OCI-LY3 (cell line): ENCODE results near the gene LMO7.

Source experiments
- H2AFZ ChIP-seq: fragments of 200-600, 300-600 bp; shearing (Covaris generic); 2 replicates; pipeline ENCODE4 v1.6.0; 2014; ENCODE audit warnings: antibody characterized with exemption, low read depth, low read length
- H3K27ac ChIP-seq: fragments of 200-600, 300-600 bp; sonication (generic); 2 replicates; pipeline ENCODE4 v1.5.1; 2014; ENCODE audit warnings: mild to moderate bottlenecking, low read length, moderate library complexity, mixed read lengths
- H3K27me3 ChIP-seq: fragments of 200-600, 300-600 bp; sonication (generic); 2 replicates; pipeline ENCODE4 v1.6.1; 2014; ENCODE audit warnings: low read depth, low read length, mixed read lengths
- H3K36me3 ChIP-seq: fragments of 200-600, 300-600 bp; sonication (generic); replicated peaks from 2 replicates; pipeline ENCODE3; 2014; ENCODE audit warnings: low read depth, low read length, mixed read lengths
- H3K4me1 ChIP-seq: fragments of 300-600, 200-600 bp; sonication (generic); 2 replicates; pipeline ENCODE4 v1.6.1; 2014; ENCODE audit warnings: low read length, mixed read lengths
- H3K4me2 ChIP-seq: fragments of 200-600, 300-600 bp; sonication (generic); 2 replicates; pipeline ENCODE4 v1.6.1; 2014; ENCODE audit warnings: low read length, mixed read lengths
- H3K4me3 ChIP-seq: fragments of 300-600, 200-600 bp; sonication (generic); 2 replicates; pipeline ENCODE4 v1.5.1; 2014; ENCODE audit warnings: antibody characterized with exemption, mild to moderate bottlenecking, low read length, moderate library complexity
- H3K79me2 ChIP-seq: fragments of 300-600, 200-600 bp; shearing (Covaris generic); 2 replicates; pipeline ENCODE4 v1.6.1; 2014; ENCODE audit warnings: mild to moderate bottlenecking, low read length, mixed read lengths
- H3K9ac ChIP-seq: fragments of 300-600, 200-600 bp; shearing (Covaris generic); 2 replicates; pipeline ENCODE4 v1.6.0; 2014; ENCODE audit warnings: mild to moderate bottlenecking, low read length, moderate library complexity
- H3K9me3 ChIP-seq: fragments of 200-600, 300-600 bp; shearing (Covaris generic); 2 replicates; pipeline ENCODE4 v1.6.1; 2014; ENCODE audit warnings: low read length, mixed read lengths; ENCODE audit not compliant: insufficient read depth
- H4K20me1 ChIP-seq: fragments of 200-600, 300-600 bp; sonication (generic); 2 replicates; pipeline ENCODE4 v1.6.1; 2016; ENCODE audit warnings: low read length, mixed read lengths; ENCODE audit not compliant: insufficient read depth
- EZH2phosphoT487 ChIP-seq: fragments of 200-600 bp; shearing (Covaris generic); IDR thresholded peaks from 2 replicates; pipeline ENCODE4 v1.6.1; 2018; ENCODE audit warnings: antibody characterized with exemption, mixed run types, low read depth
- TF ChIP-seq, protein P1 (sequence below): fragments of 200-600, 300-600 bp; sonication (generic); IDR thresholded peaks from 2 replicates; pipeline ENCODE4 v1.5.1; 2014; ENCODE audit warnings: antibody characterized with exemption, low read length, low read depth

LMO7 gene

DNA sequence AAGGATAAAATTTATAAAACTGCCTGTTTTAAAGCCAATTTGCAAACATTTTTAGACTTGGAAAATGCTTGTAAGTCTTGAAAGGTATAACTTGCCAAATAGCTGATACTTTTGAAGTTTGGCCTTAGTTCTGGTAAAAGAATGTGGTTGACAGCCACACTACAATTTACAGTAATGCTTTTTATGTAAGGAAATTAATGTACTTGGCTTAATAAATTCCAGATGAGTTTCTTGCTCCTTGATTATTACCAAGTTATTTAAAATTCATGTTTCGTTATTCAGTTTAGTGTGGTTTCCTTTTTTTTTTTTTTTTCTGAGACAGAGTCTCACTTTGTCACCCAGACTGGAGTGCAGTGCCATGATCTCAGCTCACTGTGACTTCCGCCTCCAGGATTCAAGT is 14.9 kb downstream of the LMO7 start:
- TF ChIP-seq, protein P1, sequence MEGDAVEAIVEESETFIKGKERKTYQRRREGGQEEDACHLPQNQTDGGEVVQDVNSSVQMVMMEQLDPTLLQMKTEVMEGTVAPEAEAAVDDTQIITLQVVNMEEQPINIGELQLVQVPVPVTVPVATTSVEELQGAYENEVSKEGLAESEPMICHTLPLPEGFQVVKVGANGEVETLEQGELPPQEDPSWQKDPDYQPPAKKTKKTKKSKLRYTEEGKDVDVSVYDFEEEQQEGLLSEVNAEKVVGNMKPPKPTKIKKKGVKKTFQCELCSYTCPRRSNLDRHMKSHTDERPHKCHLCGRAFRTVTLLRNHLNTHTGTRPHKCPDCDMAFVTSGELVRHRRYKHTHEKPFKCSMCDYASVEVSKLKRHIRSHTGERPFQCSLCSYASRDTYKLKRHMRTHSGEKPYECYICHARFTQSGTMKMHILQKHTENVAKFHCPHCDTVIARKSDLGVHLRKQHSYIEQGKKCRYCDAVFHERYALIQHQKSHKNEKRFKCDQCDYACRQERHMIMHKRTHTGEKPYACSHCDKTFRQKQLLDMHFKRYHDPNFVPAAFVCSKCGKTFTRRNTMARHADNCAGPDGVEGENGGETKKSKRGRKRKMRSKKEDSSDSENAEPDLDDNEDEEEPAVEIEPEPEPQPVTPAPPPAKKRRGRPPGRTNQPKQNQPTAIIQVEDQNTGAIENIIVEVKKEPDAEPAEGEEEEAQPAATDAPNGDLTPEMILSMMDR, result no peak
- TF ChIP-seq EZH2phosphoT487, result no peak
- Histone ChIP-seq H3K4me2 (peak overlapping the region; percentile 1; the same call in 1 of the 2 replicates), H3K4me3 (no peak overlapping the region), H3K9me3 (no peaks in the 10 kb centered on the region), H3K36me3 (peaks cover 3% of the 10 kb centered on the region), H3K4me1 (peaks cover 46% of the 10 kb centered on the region), H2AFZ (no peak overlapping the region), H4K20me1 (no peaks in the 10 kb centered on the region), H3K27ac (no peak overlapping the region), H3K79me2 (peaks cover 7% of the 10 kb centered on the region; the same call in 1 of the 2 replicates), H3K9ac (no peak overlapping the region), H3K27me3 (no peaks in the 10 kb centered on the region)

DNA sequence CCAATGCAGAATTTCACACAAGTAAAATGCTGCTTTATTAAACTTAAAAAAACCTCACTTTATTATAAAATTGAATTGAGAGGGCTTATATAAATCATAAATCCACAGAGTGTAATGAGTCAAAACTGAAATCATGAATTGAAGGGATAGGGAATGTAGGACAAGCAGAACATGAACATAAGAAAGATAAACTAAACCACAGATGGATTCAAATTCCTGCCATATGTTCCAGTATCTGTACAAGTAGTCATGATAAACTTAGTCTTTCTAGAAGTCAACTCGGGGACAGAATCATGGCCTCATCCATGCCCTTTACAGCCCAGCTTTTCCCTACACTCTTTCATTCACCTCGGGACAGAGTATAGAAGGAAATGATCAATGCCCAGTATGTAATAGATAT is 16.6 kb downstream of the LMO7 start:
- TF ChIP-seq, protein P1, result no peak
- no peak for TF ChIP-seq EZH2phosphoT487

DNA sequence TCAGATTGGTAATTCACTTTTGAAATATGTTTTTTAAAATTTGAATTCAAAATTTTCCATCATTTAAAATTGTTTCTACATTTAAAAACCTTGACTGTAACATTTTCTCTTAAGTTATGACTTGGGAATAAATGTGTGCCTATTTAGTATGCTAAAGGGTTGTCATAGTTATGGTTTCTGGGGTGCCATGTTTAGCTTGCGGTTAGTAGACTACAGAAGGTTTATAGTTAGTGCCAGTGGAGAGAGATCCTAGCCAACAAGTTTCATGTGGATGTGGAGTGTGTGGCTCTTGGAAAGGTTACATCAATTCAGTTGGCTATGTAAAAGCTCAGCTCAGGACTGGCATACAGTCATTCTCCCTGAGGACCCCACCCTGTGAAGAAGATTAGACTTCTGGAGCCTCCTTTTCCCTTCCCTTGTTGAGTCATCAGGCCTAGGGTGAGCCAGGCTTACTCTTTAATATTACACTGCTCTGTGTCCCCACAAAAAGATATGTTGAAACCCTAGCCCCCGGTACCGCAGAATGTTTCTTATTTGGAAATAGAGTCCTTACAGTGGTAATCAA is 20.4 kb downstream of the LMO7 start:
- Histone ChIP-seq H3K4me3 (no peak overlapping the region), H3K9ac (no peak overlapping the region), H3K27ac (no peak overlapping the region), H3K79me2 (no peaks in the 10 kb centered on the region), H2AFZ (no peak overlapping the region), H4K20me1 (no peaks in the 10 kb centered on the region), H3K4me2 (no peak overlapping the region), H3K36me3 (no peaks in the 10 kb centered on the region), H3K9me3 (no peaks in the 10 kb centered on the region; the same call in 1 of the 2 replicates), H3K27me3 (no peaks in the 10 kb centered on the region), H3K4me1 (peaks cover 7% of the 10 kb centered on the region)
- TF ChIP-seq, protein P1, result no peak
- TF ChIP-seq EZH2phosphoT487, result no peak

More for the DNA sequence above, 16.6 kb downstream of the LMO7 start:
- Histone ChIP-seq H3K79me2 (peaks cover 7% of the 10 kb centered on the region; the same call in 1 of the 2 replicates), H4K20me1 (no peaks in the 10 kb centered on the region), H2AFZ (no peak overlapping the region), H3K4me2 (no peak overlapping the region), H3K27ac (no peak overlapping the region), H3K36me3 (no peaks in the 10 kb centered on the region), H3K9me3 (no peaks in the 10 kb centered on the region), H3K27me3 (no peaks in the 10 kb centered on the region), H3K9ac (no peak overlapping the region), H3K4me3 (no peak overlapping the region), H3K4me1 (peaks cover 29% of the 10 kb centered on the region)

DNA sequence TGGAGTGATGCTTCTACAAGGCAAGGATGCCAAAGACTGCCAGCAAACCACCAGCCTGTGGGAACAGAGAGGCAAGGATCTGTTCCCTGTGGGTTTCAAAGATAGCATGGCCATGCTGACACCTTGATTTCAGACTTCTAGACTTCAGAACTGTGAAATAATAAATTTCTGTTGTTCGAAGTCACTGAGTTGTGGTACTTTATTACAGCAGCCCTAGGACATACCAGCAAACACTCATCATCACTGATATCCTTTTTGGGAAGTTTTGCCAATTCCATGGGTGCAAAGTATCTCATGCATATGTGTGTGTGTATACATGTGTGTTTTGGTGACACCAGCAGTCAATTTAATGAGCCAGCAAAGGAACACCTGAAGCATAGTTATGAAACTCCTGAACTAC is 21.0 kb downstream of the LMO7 start:
- H3K4me2 ChIP-seq, result no peak overlapping the region
- no peaks in the 10 kb centered on the region for H4K20me1 ChIP-seq
- H3K4me3 ChIP-seq, result no peak overlapping the region
- peaks cover 5% of the 10 kb centered on the region for H3K4me1 ChIP-seq
- no peaks in the 10 kb centered on the region for H3K27me3 ChIP-seq
- TF ChIP-seq, protein P1, result no peak
- TF ChIP-seq EZH2phosphoT487, result no peak
- H3K79me2 ChIP-seq, result no peaks in the 10 kb centered on the region
- H3K9ac ChIP-seq, result no peak overlapping the region
- H3K27ac ChIP-seq, result no peak overlapping the region
- H3K36me3 ChIP-seq, result no peaks in the 10 kb centered on the region
- H3K9me3 ChIP-seq, result no peaks in the 10 kb centered on the region; the same call in 1 of the 2 replicates
- H2AFZ ChIP-seq, result no peak overlapping the region
